Kasumi-1 (cell line): ENCODE results near the gene TTC23.
"Not testable (repeated sequence)": the region's sequence is repeated elsewhere in the genome, so short reads cannot be mapped to it uniquely, and the experiment has no call there.

Experiments used
- DNase-seq, 2 experiments: peaks; one replicate each; lab custom pipeline; 2025; lab: John Stamatoyannopoulos, UW

Gene TTC23

DNA sequence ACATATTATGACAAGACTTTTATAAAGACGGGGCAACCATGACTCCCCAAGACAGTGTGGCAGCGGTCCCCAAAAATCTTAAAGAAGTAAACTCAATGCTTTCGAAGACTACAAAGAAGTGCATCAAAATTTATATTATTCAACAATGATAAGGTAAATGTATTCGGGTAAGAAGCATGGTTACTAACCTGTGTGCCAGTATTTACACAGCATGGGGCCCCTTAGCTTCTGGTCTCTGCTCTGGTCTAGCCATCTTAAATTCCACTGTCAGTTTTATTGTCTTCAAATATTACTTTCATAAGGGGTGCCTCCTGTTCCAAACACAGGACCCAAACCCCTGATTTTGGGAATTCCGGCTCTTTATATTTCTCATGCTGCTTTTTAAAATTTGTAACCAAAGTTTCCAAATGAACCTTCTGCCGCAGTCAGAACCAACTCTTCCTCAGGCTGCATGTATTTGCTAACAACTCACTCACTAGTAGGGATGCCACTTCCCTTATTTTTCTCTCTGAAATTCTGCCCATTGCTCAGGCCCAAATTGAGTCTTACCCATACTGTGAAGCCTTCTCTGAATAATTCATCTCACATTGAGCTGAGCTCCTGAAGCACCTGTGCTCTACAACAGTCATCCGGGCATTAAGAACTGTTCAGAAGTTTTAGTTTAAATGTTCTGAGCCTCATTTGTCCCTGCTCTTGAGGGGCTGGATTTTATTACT is 1.2 kb downstream of the TTC23 start:
- no peak for DNase-seq

DNA sequence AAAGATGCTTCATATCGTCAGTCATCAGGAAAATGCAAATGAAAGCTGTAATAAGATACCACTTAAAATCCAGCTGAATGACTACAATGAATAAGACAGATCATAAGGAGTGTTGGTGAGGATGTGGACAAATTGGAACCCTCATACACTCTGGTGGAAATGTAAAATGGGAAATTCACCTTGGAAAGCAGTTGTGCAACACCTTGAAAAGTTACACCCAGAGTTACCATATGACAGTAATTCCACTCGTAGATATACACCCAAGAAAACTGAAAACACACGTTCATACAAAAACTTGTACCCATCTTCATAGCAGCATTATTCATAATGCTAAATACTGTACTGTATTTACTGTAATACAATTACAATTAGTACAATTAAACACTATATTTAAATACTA is 2.3 kb downstream of the TTC23 start:
- DNase-seq = no peak

GRCh38 chr15:99244306-99244705 is 5.1 kb downstream of the TTC23 start:
- no peak for DNase-seq

- DNase-seq = no peak
Measured at GRCh38 chr15:99241752-99242151, 7.6 kb downstream of the TTC23 start.

DNA sequence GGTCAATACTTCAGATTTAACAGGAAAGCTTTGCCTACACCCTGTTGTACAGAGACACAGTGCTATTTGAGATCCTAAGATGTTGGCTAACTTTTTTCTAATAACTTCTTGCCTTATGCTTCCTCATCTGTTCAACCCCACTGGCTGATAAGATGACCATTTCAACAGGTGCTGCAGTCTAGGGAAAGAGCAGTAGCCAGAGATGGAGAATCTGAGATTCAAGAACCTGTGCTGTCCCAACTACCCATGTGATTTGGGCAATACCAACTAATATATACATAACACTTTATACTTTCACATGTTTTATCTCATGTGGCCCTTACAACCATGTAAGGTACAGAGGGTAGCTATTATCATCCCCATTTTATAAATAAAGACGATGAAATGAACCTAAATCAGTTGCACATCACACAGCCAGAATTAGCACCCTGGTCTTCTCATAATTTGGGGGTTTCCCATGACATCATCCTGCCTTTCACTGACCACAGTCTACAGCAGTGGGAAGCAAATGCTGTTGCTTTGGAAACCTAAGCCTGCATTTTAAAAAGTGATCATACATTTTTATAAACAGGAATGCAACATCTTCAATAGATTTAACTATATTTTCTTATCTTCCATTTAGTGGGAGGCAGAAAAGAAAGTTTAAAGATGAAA is 9.7 kb downstream of the TTC23 start:
- DNase-seq = no peak

DNA sequence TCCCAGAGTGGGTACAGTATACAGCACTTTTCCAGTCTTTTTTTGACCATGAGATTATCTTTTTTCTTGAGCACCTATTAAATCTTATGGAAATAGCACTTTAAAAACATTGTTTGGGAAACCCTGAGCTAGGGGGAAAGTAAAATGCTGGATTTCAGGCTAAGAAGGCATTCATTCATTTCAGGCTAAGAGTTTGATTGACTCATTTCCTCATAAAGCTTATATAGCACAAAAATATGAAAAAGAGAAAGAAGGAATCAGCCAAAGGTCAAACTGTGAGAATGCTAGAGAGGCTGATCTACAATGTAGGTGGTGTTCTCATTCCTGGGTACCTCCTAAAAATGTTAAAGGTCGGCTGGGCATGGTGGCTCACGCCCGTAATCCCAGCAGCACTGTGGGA is 10.5 kb downstream of the TTC23 start:
- DNase-seq = no peak

DNA sequence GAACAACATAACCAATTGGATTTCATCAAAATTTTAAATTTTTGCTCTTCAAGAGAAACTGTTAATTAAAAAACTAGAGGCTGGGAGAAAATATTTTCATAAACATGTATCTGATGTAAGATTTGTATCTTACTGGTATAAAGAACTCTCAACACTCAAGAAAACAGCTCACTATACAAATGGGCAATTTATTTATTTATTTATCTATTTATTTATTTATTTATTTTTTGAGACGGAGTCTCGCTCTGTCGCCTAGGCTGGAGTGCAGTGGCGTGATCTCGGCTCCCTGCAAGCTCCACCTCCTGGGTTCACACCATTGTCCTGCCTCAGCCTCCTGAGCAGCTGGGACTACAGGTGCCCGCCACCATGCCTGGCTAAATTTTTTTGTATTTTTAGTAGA is 15.2 kb downstream of the TTC23 start:
- not testable (repeated sequence) for DNase-seq

- DNase-seq = no peak
Measured at GRCh38 chr15:99232740-99233139, 16.6 kb downstream of the TTC23 start.

DNA sequence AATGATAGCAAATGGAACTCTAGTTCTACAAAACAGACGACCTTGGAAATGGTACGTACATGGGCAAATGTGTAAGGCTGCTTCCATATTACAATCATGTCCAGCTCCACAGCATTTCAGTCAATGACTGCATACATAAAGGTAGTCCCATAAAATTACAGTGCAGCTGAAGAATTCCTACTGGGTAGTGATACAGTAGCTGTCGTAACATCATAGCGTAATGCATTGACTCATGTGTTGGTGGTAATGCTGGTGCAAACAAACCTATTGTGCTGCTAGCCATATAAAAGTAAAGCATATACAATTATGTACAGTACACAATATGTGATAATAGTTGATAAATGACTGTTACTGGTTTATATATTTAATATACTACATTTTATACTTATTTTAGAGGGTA is 18.5 kb downstream of the TTC23 start:
- no peak for DNase-seq

GRCh38 chr15:99228120-99228770 is 21.1 kb downstream of the TTC23 start:
- no peak for DNase-seq

DNA sequence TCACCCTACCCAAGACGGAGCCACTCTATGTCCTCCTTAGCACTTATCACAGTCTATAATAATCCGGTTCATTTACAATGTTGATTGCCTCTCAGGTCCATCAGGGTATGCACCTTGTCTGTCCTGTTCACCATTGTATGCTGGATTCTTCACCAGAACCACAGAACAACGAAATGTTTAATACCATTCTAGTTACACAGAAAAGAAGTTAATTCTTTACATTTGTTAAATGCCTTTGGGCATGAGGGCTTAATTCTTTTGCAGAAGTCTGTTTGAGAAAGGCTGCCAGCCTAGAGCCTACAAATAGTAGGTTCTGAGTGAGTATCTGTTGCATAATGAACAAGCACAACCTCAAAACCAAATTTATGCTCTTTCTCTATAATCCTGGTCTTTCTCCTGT is 22.6 kb downstream of the TTC23 start:
- DNase-seq = no peak

GRCh38 chr15:99224372-99225214 is 24.8 kb downstream of the TTC23 start:
- no peak for DNase-seq

DNA sequence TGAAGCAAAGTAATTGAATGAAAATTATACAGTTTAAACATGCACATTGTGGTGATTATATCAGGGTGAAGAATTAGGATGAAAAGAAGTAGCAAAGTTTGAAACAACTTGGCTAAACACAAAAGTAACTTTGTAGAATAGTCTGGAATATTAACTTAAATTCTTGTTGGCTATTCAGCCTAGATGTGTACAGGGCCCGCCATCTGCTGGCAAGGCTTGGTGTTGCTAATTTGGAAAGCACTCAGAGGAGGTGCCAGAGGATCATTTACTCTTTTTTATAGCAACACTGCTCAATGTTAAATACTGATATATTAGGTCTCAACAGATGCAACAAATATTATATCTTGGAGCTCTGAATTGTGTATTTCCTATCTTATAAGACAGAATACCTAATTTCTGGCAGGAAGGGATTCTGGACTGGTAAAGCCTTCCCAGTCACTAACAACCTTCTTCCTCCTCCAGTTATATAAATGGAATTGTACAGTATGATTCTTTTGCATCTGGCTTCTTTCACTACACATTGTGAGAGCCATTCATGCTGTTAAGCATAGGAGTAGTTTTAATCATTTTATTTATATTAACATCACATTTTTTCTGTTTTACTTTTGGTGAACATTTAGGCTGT is 36.1 kb downstream of the TTC23 start:
- peak; percentile 57 to 64 for DNase-seq

- no peak for DNase-seq
Measured at GRCh38 chr15:99212406-99212805, 37.0 kb downstream of the TTC23 start.

DNA sequence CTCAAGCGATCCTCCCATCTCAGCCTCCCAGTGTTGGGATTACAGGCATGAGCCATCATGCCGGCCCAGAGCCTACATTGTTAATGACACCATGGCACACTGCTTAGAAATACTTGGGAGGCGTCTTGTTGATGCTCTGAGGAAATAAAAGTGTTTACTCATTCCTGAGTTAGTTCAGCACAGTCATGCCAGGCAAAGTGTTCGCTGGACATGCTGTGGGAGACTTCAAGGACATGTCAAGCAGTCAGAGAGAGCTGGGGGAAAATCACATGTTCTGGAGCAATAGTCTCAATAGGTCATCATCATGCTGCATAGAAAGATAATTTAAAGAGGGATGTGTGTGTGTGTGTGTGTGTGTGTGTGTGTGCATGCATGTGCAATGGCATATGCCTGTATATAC is 37.5 kb downstream of the TTC23 start:
- no peak for DNase-seq

DNA sequence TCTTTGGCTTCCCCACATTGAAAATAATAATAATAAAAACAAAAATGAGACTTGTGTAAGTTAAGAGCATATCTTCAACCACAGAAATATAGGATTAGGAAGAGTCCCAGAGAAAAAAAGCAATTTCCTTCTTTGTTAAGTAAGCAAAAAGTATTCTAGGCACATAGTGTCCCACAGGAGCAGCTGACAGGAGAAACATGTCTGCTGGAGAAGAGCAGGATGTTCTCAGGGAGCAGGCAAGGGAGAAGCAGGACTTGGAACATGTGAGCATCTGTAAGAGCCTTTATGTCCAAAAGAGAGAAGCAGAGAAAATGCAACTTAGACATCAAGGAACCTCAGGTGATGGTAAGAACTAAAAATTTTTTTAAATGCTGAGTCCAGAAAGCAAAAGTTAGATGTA is 39.0 kb downstream of the TTC23 start:
- DNase-seq = no peak

GRCh38 chr15:99209326-99209725 is 40.1 kb downstream of the TTC23 start:
- DNase-seq = no peak

DNA sequence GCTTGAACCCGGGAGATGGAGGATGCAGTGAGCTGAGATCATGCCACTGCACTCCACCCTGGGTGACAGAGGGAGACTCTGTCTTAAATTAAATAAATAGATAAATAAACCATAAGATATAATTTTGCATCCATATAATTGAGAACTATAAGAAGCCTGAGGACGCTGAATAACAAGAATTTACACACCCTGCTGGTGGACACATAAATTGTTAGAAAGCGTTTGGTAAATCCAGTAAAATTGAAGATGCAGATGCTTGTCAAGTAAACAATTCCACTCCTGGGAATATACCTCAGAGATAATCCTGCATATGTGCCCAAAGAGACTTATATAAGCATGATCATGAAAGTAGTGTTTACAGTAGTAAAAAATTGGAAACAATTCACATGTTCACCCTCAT is 41.7 kb downstream of the TTC23 start:
- peak in 1 of 2 experiments; percentile 15 for DNase-seq

DNA sequence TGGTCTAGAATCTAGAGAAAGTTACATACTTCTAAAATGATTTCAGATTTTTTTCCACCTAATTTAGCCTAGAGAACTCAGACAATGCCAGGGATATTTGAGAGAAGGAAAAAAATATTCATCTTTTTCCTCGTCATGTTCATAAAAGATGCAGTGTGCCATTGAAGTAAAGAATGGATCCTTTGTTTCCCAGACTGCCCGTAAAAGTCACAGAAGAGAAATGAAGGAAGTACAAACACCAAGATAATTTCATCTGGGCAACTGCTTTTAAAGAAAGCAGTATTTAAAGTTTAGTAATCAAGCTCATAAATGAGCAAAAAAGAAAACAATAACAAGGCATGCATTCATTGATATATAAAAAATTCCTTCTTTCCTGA is 47.2 kb downstream of the TTC23 start:
- no peak for DNase-seq

- DNase-seq = no peak
Measured at GRCh38 chr15:99201408-99202175, 47.8 kb downstream of the TTC23 start.

DNA sequence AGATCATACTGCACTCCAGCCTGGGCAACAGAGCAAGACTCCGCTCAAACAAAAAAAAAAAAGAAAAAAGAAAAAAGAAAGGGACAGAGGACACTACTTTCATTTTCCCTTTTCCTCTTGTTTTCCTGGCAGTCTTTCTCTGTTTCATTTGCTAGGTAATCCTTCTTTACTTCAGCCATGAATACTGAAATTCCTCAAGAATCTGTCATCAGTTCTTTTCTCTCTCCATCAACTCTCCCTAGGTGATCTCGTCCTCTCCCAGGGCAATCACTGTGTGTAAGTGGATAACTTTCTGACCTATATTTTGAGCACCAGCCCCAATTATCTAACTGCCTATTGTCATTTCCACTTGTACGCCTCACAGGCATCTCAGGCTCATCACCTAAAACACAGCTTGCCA is 51.5 kb downstream of the TTC23 start:
- no peak for DNase-seq
